ENCODE data around the gene OR1L8. TPM values are rescaled to one million over a fixed set of nuclear protein-coding genes. Genes with fewer than 3 reads are reported as not detected.
"Not testable (repeated sequence)": the region's sequence is repeated elsewhere in the genome, so short reads cannot be mapped to it uniquely, and the experiment has no call there.

OR1L8 gene
- polyA plus RNA-seq, 3 donors, result not detected

GRCh38 chr9:122546196-122546595 lies 37.0 kb downstream of the OR1L8 start:
- no peak overlapping the region for H3K4me3 Mint-ChIP-seq
- Histone ChIP-seq H3K9ac (ENCODE audit: insufficient read depth, low read length, poor library complexity, severe bottlenecking) (no peak overlapping the region), H3K4me2 (replicated peaks; ENCODE audit: extremely low read depth, low read length, poor library complexity, severe bottlenecking) (no peak overlapping the region), H3K36me3 (replicated peaks in 1 of 2; ENCODE audit: control insufficient read depth in 1 of 2, insufficient read depth in 2 of 2, low read length in 2 of 2) (no peaks in the 10 kb centered on the region), H3K27me3 (ENCODE audit: control insufficient read depth in 2 of 2, insufficient read depth in 2 of 2, low read length in 2 of 2) (no peaks in the 10 kb centered on the region), H4K20me1 (ENCODE audit: insufficient read depth, low read length) (no peaks in the 10 kb centered on the region), H3K79me2 (ENCODE audit: insufficient read depth, low read length) (no peaks in the 10 kb centered on the region), H3K4me3 (replicated peaks in 1 of 3; ENCODE audit: low read depth in 2 of 3, low read length in 3 of 3) (no peak overlapping the region), H3K27ac (ENCODE audit: low read depth in 1 of 2, low read length in 2 of 2) (no peak overlapping the region), H3K9me3 (replicated peaks in 1 of 2; ENCODE audit: control insufficient read depth in 1 of 2, insufficient read depth in 1 of 2, low read length in 2 of 2) (no peaks in the 10 kb centered on the region), H2AFZ (ENCODE audit: insufficient read depth, low read depth, low read length, poor library complexity, severe bottlenecking) (no peak overlapping the region), H3K4me1 (ENCODE audit: control insufficient read depth in 1 of 2, insufficient read depth in 2 of 2, low read length in 2 of 2) (no peaks in the 10 kb centered on the region)
- H3K36me3 Mint-ChIP-seq, result no peaks in the 10 kb centered on the region
- WGBS (ENCODE audit: insufficient coverage), result 73% methylated on average over 4 of the region's 8 CpGs
- DNase-seq, result no peak
- TF ChIP-seq CTCF (IDR thresholded peaks at IDR 0.05), result no peak
- no peak overlapping the region for H3K27ac Mint-ChIP-seq
- peaks cover 0 to 11% (median 4%) of the 10 kb centered on the region in 7 donors for H3K9me3 Mint-ChIP-seq
- no peaks in the 10 kb centered on the region for H3K4me1 Mint-ChIP-seq
- peaks cover 4 to 5% (median 5%) of the 10 kb centered on the region in 3 donors for H3K27me3 Mint-ChIP-seq (ENCODE audit: low read depth in 3 of 3)
- intact Hi-C loops (cut with micrococcal nuclease), result no loop called here

GRCh38 chr9:122538757-122539156 lies 44.4 kb downstream of the OR1L8 start:
- Mint-ChIP-seq H3K36me3 (no peaks in the 10 kb centered on the region), H3K9me3 (peaks cover 0 to 10% (median 4%) of the 10 kb centered on the region in 7 donors), H3K27me3 (ENCODE audit: low read depth in 3 of 3) (peaks cover 0 to 4% (median 3%) of the 10 kb centered on the region in 3 donors), H3K4me1 (no peaks in the 10 kb centered on the region), H3K4me3 (no peak overlapping the region), H3K27ac (no peak overlapping the region)
- WGBS (ENCODE audit: insufficient coverage), result no CpG with 5 or more reads among the region's 2 CpGs
- Histone ChIP-seq H3K4me3 (replicated peaks in 1 of 3; ENCODE audit: low read depth in 2 of 3, low read length in 3 of 3) (no peak overlapping the region), H3K36me3 (replicated peaks in 1 of 2; ENCODE audit: control insufficient read depth in 1 of 2, insufficient read depth in 2 of 2, low read length in 2 of 2) (no peaks in the 10 kb centered on the region), H3K79me2 (ENCODE audit: insufficient read depth, low read length) (no peaks in the 10 kb centered on the region), H3K4me2 (replicated peaks; ENCODE audit: extremely low read depth, low read length, poor library complexity, severe bottlenecking) (no peak overlapping the region), H3K9me3 (replicated peaks in 1 of 2; ENCODE audit: control insufficient read depth in 1 of 2, insufficient read depth in 1 of 2, low read length in 2 of 2) (no peaks in the 10 kb centered on the region), H4K20me1 (ENCODE audit: insufficient read depth, low read length) (no peaks in the 10 kb centered on the region), H3K9ac (ENCODE audit: insufficient read depth, low read length, poor library complexity, severe bottlenecking) (no peak overlapping the region), H3K27me3 (ENCODE audit: control insufficient read depth in 2 of 2, insufficient read depth in 2 of 2, low read length in 2 of 2) (no peaks in the 10 kb centered on the region), H2AFZ (ENCODE audit: insufficient read depth, low read depth, low read length, poor library complexity, severe bottlenecking) (no peak overlapping the region), H3K27ac (ENCODE audit: low read depth in 1 of 2, low read length in 2 of 2) (no peak overlapping the region), H3K4me1 (ENCODE audit: control insufficient read depth in 1 of 2, insufficient read depth in 2 of 2, low read length in 2 of 2) (no peaks in the 10 kb centered on the region)
- no peak for TF ChIP-seq CTCF (IDR thresholded peaks at IDR 0.05)
- intact Hi-C loops (cut with micrococcal nuclease), result no loop called here
- DNase-seq, result no peak

- H3K4me3 Mint-ChIP-seq; H3K27ac ChIP-seq (ENCODE audit: low read depth in 1 of 2, low read length in 2 of 2); H3K27ac Mint-ChIP-seq; H3K4me3 ChIP-seq (replicated peaks in 1 of 3; ENCODE audit: low read depth in 2 of 3, low read length in 3 of 3); H3K9ac ChIP-seq (ENCODE audit: insufficient read depth, low read length, poor library complexity, severe bottlenecking); H3K9me3 ChIP-seq (replicated peaks in 1 of 2; ENCODE audit: control insufficient read depth in 1 of 2, insufficient read depth in 1 of 2, low read length in 2 of 2); H2AFZ ChIP-seq (ENCODE audit: insufficient read depth, low read depth, low read length, poor library complexity, severe bottlenecking); H3K36me3 Mint-ChIP-seq; intact Hi-C loops (cut with micrococcal nuclease); H3K4me2 ChIP-seq (replicated peaks; ENCODE audit: extremely low read depth, low read length, poor library complexity, severe bottlenecking); H3K27me3 Mint-ChIP-seq (ENCODE audit: low read depth in 3 of 3); H3K79me2 ChIP-seq (ENCODE audit: insufficient read depth, low read length); H3K4me1 ChIP-seq (ENCODE audit: control insufficient read depth in 1 of 2, insufficient read depth in 2 of 2, low read length in 2 of 2); H3K36me3 ChIP-seq (replicated peaks in 1 of 2; ENCODE audit: control insufficient read depth in 1 of 2, insufficient read depth in 2 of 2, low read length in 2 of 2); H4K20me1 ChIP-seq (ENCODE audit: insufficient read depth, low read length); H3K27me3 ChIP-seq (ENCODE audit: control insufficient read depth in 2 of 2, insufficient read depth in 2 of 2, low read length in 2 of 2); H3K4me1 Mint-ChIP-seq; DNase-seq: not testable (repeated sequence)
- 100% methylated on average over 1 of the region's 7 CpGs for WGBS (ENCODE audit: insufficient coverage)
- peaks cover 0 to 16% (median 7%) of the 10 kb centered on the region in 7 donors for H3K9me3 Mint-ChIP-seq
Measured at GRCh38 chr9:122537066-122537465, 46.1 kb downstream of the OR1L8 start.
